Measurements from ENCODE around the gene FADS1. TPM values are rescaled to one million over a fixed set of nuclear protein-coding genes. Genes with fewer than 3 reads are reported as not detected.
A peak's percentile ranks its signal among the peaks of the same experiment; 100 is the strongest.

Gene FADS1
- total and polyA plus RNA-seq, 2 of the 13 experiments (the other 11 are each of a cell fraction or from before 2014, with no cell fraction given) = 91.8 to 108 TPM

- TF ChIP-seq, protein P1, sequence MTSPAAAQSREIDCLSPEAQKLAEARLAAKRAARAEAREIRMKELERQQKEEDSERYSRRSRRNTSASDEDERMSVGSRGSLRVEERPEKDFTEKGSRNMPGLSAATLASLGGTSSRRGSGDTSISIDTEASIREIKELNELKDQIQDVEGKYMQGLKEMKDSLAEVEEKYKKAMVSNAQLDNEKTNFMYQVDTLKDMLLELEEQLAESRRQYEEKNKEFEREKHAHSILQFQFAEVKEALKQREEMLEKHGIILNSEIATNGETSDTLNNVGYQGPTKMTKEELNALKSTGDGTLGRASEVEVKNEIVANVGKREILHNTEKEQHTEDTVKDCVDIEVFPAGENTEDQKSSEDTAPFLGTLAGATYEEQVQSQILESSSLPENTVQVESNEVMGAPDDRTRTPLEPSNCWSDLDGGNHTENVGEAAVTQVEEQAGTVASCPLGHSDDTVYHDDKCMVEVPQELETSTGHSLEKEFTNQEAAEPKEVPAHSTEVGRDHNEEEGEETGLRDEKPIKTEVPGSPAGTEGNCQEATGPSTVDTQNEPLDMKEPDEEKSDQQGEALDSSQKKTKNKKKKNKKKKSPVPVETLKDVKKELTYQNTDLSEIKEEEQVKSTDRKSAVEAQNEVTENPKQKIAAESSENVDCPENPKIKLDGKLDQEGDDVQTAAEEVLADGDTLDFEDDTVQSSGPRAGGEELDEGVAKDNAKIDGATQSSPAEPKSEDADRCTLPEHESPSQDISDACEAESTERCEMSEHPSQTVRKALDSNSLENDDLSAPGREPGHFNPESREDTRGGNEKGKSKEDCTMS (CRISPR knock-in tag; conservative IDR thresholded peaks at IDR 0.05) = no peak
- TF ChIP-seq, protein P2, sequence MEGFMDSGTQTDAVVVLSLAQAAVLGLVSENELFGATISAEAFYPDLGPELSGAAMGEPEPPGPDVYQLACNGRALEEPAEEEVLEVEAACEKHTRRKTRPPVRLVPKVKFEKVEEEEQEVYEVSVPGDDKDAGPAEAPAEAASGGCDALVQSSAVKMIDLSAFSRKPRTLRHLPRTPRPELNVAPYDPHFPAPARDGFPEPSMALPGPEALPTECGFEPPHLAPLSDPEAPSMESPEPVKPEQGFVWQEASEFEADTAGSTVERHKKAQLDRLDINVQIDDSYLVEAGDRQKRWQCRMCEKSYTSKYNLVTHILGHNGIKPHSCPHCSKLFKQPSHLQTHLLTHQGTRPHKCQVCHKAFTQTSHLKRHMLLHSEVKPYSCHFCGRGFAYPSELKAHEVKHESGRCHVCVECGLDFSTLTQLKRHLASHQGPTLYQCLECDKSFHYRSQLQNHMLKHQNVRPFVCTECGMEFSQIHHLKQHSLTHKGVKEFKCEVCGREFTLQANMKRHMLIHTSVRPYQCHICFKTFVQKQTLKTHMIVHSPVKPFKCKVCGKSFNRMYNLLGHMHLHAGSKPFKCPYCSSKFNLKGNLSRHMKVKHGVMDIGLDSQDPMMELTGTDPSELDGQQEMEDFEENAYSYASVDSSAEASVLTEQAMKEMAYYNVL (CRISPR knock-in tag; IDR thresholded peaks at IDR 0.05; ENCODE audit: borderline replicate concordance) = peak; percentile 76
- TF ChIP-seq, protein P3, sequence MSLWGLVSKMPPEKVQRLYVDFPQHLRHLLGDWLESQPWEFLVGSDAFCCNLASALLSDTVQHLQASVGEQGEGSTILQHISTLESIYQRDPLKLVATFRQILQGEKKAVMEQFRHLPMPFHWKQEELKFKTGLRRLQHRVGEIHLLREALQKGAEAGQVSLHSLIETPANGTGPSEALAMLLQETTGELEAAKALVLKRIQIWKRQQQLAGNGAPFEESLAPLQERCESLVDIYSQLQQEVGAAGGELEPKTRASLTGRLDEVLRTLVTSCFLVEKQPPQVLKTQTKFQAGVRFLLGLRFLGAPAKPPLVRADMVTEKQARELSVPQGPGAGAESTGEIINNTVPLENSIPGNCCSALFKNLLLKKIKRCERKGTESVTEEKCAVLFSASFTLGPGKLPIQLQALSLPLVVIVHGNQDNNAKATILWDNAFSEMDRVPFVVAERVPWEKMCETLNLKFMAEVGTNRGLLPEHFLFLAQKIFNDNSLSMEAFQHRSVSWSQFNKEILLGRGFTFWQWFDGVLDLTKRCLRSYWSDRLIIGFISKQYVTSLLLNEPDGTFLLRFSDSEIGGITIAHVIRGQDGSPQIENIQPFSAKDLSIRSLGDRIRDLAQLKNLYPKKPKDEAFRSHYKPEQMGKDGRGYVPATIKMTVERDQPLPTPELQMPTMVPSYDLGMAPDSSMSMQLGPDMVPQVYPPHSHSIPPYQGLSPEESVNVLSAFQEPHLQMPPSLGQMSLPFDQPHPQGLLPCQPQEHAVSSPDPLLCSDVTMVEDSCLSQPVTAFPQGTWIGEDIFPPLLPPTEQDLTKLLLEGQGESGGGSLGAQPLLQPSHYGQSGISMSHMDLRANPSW (CRISPR knock-in tag; IDR thresholded peaks at IDR 0.05; ENCODE audit: borderline replicate concordance) = peak; percentile 70
- TF ChIP-seq, protein P4, sequence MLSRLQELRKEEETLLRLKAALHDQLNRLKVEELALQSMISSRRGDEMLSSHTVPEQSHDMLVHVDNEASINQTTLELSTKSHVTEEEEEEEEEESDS (CRISPR knock-in tag; IDR thresholded peaks at IDR 0.05; ENCODE audit: borderline replicate concordance) = no peak
- TF ChIP-seq, protein P5, sequence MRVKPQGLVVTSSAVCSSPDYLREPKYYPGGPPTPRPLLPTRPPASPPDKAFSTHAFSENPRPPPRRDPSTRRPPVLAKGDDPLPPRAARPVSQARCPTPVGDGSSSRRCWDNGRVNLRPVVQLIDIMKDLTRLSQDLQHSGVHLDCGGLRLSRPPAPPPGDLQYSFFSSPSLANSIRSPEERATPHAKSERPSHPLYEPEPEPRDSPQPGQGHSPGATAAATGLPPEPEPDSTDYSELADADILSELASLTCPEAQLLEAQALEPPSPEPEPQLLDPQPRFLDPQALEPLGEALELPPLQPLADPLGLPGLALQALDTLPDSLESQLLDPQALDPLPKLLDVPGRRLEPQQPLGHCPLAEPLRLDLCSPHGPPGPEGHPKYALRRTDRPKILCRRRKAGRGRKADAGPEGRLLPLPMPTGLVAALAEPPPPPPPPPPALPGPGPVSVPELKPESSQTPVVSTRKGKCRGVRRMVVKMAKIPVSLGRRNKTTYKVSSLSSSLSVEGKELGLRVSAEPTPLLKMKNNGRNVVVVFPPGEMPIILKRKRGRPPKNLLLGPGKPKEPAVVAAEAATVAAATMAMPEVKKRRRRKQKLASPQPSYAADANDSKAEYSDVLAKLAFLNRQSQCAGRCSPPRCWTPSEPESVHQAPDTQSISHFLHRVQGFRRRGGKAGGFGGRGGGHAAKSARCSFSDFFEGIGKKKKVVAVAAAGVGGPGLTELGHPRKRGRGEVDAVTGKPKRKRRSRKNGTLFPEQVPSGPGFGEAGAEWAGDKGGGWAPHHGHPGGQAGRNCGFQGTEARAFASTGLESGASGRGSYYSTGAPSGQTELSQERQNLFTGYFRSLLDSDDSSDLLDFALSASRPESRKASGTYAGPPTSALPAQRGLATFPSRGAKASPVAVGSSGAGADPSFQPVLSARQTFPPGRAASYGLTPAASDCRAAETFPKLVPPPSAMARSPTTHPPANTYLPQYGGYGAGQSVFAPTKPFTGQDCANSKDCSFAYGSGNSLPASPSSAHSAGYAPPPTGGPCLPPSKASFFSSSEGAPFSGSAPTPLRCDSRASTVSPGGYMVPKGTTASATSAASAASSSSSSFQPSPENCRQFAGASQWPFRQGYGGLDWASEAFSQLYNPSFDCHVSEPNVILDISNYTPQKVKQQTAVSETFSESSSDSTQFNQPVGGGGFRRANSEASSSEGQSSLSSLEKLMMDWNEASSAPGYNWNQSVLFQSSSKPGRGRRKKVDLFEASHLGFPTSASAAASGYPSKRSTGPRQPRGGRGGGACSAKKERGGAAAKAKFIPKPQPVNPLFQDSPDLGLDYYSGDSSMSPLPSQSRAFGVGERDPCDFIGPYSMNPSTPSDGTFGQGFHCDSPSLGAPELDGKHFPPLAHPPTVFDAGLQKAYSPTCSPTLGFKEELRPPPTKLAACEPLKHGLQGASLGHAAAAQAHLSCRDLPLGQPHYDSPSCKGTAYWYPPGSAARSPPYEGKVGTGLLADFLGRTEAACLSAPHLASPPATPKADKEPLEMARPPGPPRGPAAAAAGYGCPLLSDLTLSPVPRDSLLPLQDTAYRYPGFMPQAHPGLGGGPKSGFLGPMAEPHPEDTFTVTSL (CRISPR knock-in tag; IDR thresholded peaks at IDR 0.05; ENCODE audit: borderline replicate concordance) = no peak
- TF ChIP-seq HDAC1 (CRISPR knock-in tag; IDR thresholded peaks at IDR 0.05) (0 out of 2 replicates have a peak, but pooled peaks have one; percentile 49), ZSCAN30 (CRISPR knock-in tag; IDR thresholded peaks at IDR 0.05) (peak; percentile 82; the same call in 1 of the 2 replicates)
- TF ChIP-seq, protein P6, sequence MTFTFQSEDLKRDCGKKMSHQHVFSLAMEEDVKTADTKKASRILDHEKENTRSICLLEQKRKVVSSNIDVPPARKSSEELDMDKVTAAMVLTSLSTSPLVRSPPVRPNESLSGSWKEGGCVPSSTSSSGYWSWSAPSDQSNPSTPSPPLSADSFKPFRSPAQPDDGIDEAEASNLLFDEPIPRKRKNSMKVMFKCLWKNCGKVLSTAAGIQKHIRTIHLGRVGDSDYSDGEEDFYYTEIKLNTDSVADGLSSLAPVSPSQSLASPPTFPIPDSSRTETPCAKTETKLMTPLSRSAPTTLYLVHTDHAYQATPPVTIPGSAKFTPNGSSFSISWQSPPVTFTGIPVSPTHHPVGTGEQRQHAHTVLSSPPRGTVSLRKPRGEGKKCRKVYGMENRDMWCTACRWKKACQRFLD (CRISPR knock-in tag; IDR thresholded peaks at IDR 0.05; ENCODE audit: borderline replicate concordance) = peak; percentile 75; the same call in 1 of the 2 replicates
- TF ChIP-seq, protein P7, sequence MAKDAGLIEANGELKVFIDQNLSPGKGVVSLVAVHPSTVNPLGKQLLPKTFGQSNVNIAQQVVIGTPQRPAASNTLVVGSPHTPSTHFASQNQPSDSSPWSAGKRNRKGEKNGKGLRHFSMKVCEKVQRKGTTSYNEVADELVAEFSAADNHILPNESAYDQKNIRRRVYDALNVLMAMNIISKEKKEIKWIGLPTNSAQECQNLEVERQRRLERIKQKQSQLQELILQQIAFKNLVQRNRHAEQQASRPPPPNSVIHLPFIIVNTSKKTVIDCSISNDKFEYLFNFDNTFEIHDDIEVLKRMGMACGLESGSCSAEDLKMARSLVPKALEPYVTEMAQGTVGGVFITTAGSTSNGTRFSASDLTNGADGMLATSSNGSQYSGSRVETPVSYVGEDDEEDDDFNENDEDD (CRISPR knock-in tag; IDR thresholded peaks at IDR 0.05; ENCODE audit: borderline replicate concordance) = peak; percentile 74
Observed at GRCh38 chr11:61814958-61815789, 1.6 kb downstream of the FADS1 start (continued).

All from HepG2 (cell line).